H1 (cell line): ENCODE measurements around the gene POLR2L. TPM values are rescaled to one million over a fixed set of nuclear protein-coding genes. Genes with fewer than 3 reads are reported as not detected.
A peak's percentile ranks its signal among the peaks of the same experiment; 100 is the strongest.

Source experiments
- CTCF ChIA-PET: fragments of 300-600 bp; sonication (Branson Sonifier 250); formaldehyde crosslinking; loops from one replicate; lab custom pipeline; 2021; ENCODE audit not compliant: partially characterized antibody; lab: Charles Lee
- POLR2A ChIA-PET: fragments of 300-600 bp; sonication (Branson Sonifier 250); formaldehyde crosslinking; loops from one replicate; lab custom pipeline; 2021; ENCODE audit warnings: inconsistent platforms; ENCODE audit not compliant: partially characterized antibody; lab: Charles Lee
- DNase-seq, 2 experiments: peaks; one replicate each; pipeline versions ENCODE4 v3.0.0 to v3.0.0-alpha.2; 2010 to 2022; ENCODE audit warnings: low spot score in 2 of 2, low read depth in 1 of 2, mixed read lengths in 1 of 2
- FAIRE-seq: peaks from 2 replicates; lab custom pipeline; 2011; peaks lifted over from hg19 to GRCh38; lab: Jason Lieb, UNC
- H2AFZ ChIP-seq: 2 replicates; pipeline ENCODE4 v1.8.1; 2012; ENCODE audit warnings: low read length, inconsistent platforms
- H2AK5ac ChIP-seq: 2 replicates; pipeline ENCODE4 v1.6.1; 2013; ENCODE audit warnings: low read depth, low read length
- H2BK120ac ChIP-seq: replicated peaks from 2 replicates; pipeline ENCODE3; 2013; ENCODE audit warnings: low read depth, low read length, inconsistent platforms
- H2BK12ac ChIP-seq: 2 replicates; pipeline ENCODE4 v1.6.1; 2013; ENCODE audit warnings: low read depth, low read length
- H2BK15ac ChIP-seq: 2 replicates; pipeline ENCODE4 v1.6.1; 2013; ENCODE audit warnings: low read length
- H2BK20ac ChIP-seq: 2 replicates; pipeline ENCODE4 v1.6.1; 2013; ENCODE audit warnings: low read length
- H2BK5ac ChIP-seq: 2 replicates; pipeline ENCODE4 v1.6.1; 2013; ENCODE audit warnings: low read depth, low read length
- H3K14ac ChIP-seq: 2 replicates; pipeline ENCODE4 v1.6.1; 2013; ENCODE audit warnings: inconsistent platforms; ENCODE audit not compliant: insufficient read length
- H3K18ac ChIP-seq: 2 replicates; pipeline ENCODE4 v1.6.1; 2013; ENCODE audit warnings: low read length; ENCODE audit errors: extremely low read depth
- H3K23ac ChIP-seq: 2 replicates; pipeline ENCODE4 v1.6.1; 2013; ENCODE audit warnings: inconsistent platforms; ENCODE audit not compliant: insufficient read length
- H3K23me2 ChIP-seq: 2 replicates; pipeline ENCODE4 v1.6.1; 2013; ENCODE audit warnings: low read depth, low read length
- H3K27ac ChIP-seq: 2 replicates; pipeline ENCODE4 v1.6.1; 2011; ENCODE audit warnings: low read depth, low read length, inconsistent platforms
- H3K27me3 ChIP-seq, 4 experiments: replicated peaks in 1 of 4; 1 replicate in 1 of 4; 2 replicates in 3 of 4; pipeline versions ENCODE4 v1.6.1 to v1.8.1; 2011 to 2013; ENCODE audit warnings: low read length in 3 of 4, mild to moderate bottlenecking in 3 of 4, inconsistent platforms in 2 of 4, mixed read lengths in 2 of 4, moderate library complexity in 1 of 4; ENCODE audit not compliant: control insufficient read depth in 3 of 4, insufficient read depth in 3 of 4; ENCODE audit errors: extremely low read depth in 1 of 4
- H3K36me3 ChIP-seq, 4 experiments: 2 replicates each; pipeline versions ENCODE4 v1.6.1 to v1.8.1; 2011 to 2013; ENCODE audit warnings: mild to moderate bottlenecking in 4 of 4, low read length in 3 of 4, moderate library complexity in 2 of 4, control low read depth in 1 of 4, inconsistent platforms in 1 of 4; ENCODE audit not compliant: insufficient read depth in 4 of 4, control insufficient read depth in 2 of 4
- H3K4ac ChIP-seq: replicated peaks from 2 replicates; pipeline ENCODE3; 2013; ENCODE audit warnings: low read length, low read depth, mixed read lengths, inconsistent platforms; ENCODE audit not compliant: insufficient read length
- H3K4me1 ChIP-seq, 4 experiments: replicated peaks in 1 of 4; 1 replicate in 1 of 4; 2 replicates in 3 of 4; pipeline versions ENCODE4 v1.6.1 to v1.8.1; 2011 to 2013; ENCODE audit warnings: low read length in 3 of 4, inconsistent platforms in 2 of 4, mixed read lengths in 1 of 4; ENCODE audit not compliant: insufficient read depth in 4 of 4, control insufficient read depth in 3 of 4
- H3K4me2 ChIP-seq, 2 experiments: 2 replicates each; pipeline versions ENCODE4 v1.6.1 to v1.8.1; 2011 to 2013; ENCODE audit warnings: low read depth in 2 of 2, low read length in 2 of 2, control low read depth in 1 of 2, inconsistent platforms in 1 of 2, mild to moderate bottlenecking in 1 of 2; ENCODE audit not compliant: insufficient read depth in 1 of 2
- H3K4me3 ChIP-seq, 4 experiments: fragments of 200-600, 300-600 bp in 1 of 4; sonication (generic), shearing (Covaris generic), sonication (Bioruptor Twin) in 1 of 4; 2 replicates each; pipeline versions ENCODE4 v1.5.1 to v1.8.1; 2011 to 2016; ENCODE audit warnings: low read length in 4 of 4, low read depth in 3 of 4, control low read depth in 2 of 4, inconsistent platforms in 2 of 4, mild to moderate bottlenecking in 2 of 4, mixed read lengths in 1 of 4, moderate library complexity in 1 of 4; ENCODE audit not compliant: insufficient read depth in 2 of 4; ENCODE audit errors: extremely low read depth in 1 of 4
- H3K56ac ChIP-seq: replicated peaks from 2 replicates; pipeline ENCODE3; 2013; ENCODE audit warnings: low read depth, mild to moderate bottlenecking, mixed read lengths, low read length, inconsistent platforms; ENCODE audit not compliant: insufficient read length
- H3K79me1 ChIP-seq: 2 replicates; pipeline ENCODE4 v1.6.1; 2013; ENCODE audit warnings: low read depth, low read length, control low read depth
- H3K79me2 ChIP-seq, 2 experiments: 2 replicates each; pipeline versions ENCODE4 v1.6.1 to v1.8.1; 2012 to 2013; ENCODE audit warnings: low read length in 2 of 2, mild to moderate bottlenecking in 2 of 2, inconsistent platforms in 1 of 2; ENCODE audit not compliant: insufficient read depth in 2 of 2, control insufficient read depth in 1 of 2
- H3K9ac ChIP-seq, 4 experiments: replicated peaks in 1 of 4; 1 replicate in 1 of 4; 2 replicates in 3 of 4; pipeline versions ENCODE4 v1.6.1 to v1.8.1; 2011 to 2013; ENCODE audit warnings: low read depth in 3 of 4, low read length in 3 of 4, control low read depth in 2 of 4, mild to moderate bottlenecking in 2 of 4, moderate library complexity in 2 of 4, inconsistent platforms in 1 of 4; ENCODE audit errors: extremely low read depth in 1 of 4
- H3K9me3 ChIP-seq, 2 experiments: 2 replicates each; pipeline versions ENCODE4 v1.6.1 to v1.8.1; 2012 to 2013; ENCODE audit warnings: mild to moderate bottlenecking in 2 of 2, moderate library complexity in 2 of 2, control low read depth in 1 of 2, inconsistent platforms in 1 of 2, low read depth in 1 of 2, low read length in 1 of 2, mixed read lengths in 1 of 2; ENCODE audit not compliant: insufficient read depth in 2 of 2
- H4K20me1 ChIP-seq, 2 experiments: replicated peaks in 1 of 2; 2 replicates each; pipeline versions ENCODE3 to v1.8.1; 2011 to 2013; ENCODE audit warnings: inconsistent platforms in 2 of 2, low read length in 2 of 2, mild to moderate bottlenecking in 1 of 2; ENCODE audit not compliant: insufficient read depth in 2 of 2, control insufficient read depth in 1 of 2
- H4K5ac ChIP-seq: 2 replicates; pipeline ENCODE4 v1.6.1; 2013; ENCODE audit warnings: low read length, low read depth, mixed read lengths, inconsistent platforms; ENCODE audit not compliant: insufficient read length
- H4K8ac ChIP-seq: 2 replicates; pipeline ENCODE4 v1.8.0; 2013; ENCODE audit warnings: mild to moderate bottlenecking, moderate library complexity, low read length, inconsistent platforms; ENCODE audit not compliant: insufficient read depth; ENCODE audit errors: extremely low read depth
- H4K91ac ChIP-seq: replicated peaks from 2 replicates; pipeline ENCODE3; 2013; ENCODE audit warnings: low read length, mixed read lengths, inconsistent platforms; ENCODE audit not compliant: insufficient read length
- CHD1 ChIP-seq: IDR thresholded peaks from 2 replicates; pipeline ENCODE4 v1.6.1; 2012; ENCODE audit warnings: low read depth, low read length, improper control_type of control experiment
- EP300 ChIP-seq, 2 experiments: IDR thresholded peaks; 1 replicate in 1 of 2; 2 replicates in 1 of 2; pipeline ENCODE4 v1.6.1; 2011 to 2012; ENCODE audit warnings: low read depth in 2 of 2, low read length in 2 of 2, mild to moderate bottlenecking in 2 of 2, borderline replicate concordance in 1 of 2, inconsistent platforms in 1 of 2, moderate library complexity in 1 of 2
- HDAC6 ChIP-seq: IDR thresholded peaks from one replicate; pipeline ENCODE4 v1.7.1; 2012; ENCODE audit warnings: low read depth, mild to moderate bottlenecking, inconsistent platforms, low read length, moderate library complexity
- WGBS, 2 experiments: shearing (Covaris generic) in 1 of 2; methylation state at CpG; one replicate each; pipeline versions ENCODE4 v1.1.6 to v1.1.7; 2013 to 2015; ENCODE audit warnings: low lambda C conversion rate in 2 of 2, mixed read lengths in 2 of 2, inconsistent platforms in 1 of 2, low coverage in 1 of 2, missing lambda C conversion rate in 1 of 2; ENCODE audit not compliant: insufficient replicate concordance in 2 of 2, insufficient coverage in 1 of 2, insufficient read length in 1 of 2; ENCODE audit errors: extremely low coverage in 1 of 2, missing lambda C conversion rate in 1 of 2; 5-methylcytosine and 5-hydroxymethylcytosine counted together
- polyA plus RNA-seq, 7 experiments: library from polyadenylated mRNA; depleted of rRNA in 3 of 7; stranded (reverse) in 5 of 7; unstranded in 2 of 7; fragments of >200 nt in 5 of 7; fragments of 200-250 nt in 2 of 7; gene quantifications; 1 replicate in 5 of 7; 2 replicates in 1 of 7; 4 replicates in 1 of 7; pipeline versions ENCODE4 v1.2.1 to v1.2.3, GENCODE V29; 2011 to 2013; ENCODE audit warnings: missing spikeins in 2 of 7, mixed read lengths in 2 of 7
- total RNA-seq: library from RNA; stranded (reverse); fragmentation: NEBNext Ultra II Directional; extraction: Animal tissue kit (Norgen Biotek cat#: 25700); gene quantifications from 2 replicates; pipeline ENCODE4 v1.2.1, GENCODE V29; 2021
- TF ChIP-seq, protein P1 (sequence below): IDR thresholded peaks from 2 replicates; pipeline ENCODE4 v1.6.1; 2011; ENCODE audit warnings: low read length, improper control_type of control experiment

Gene POLR2L
- total and polyA plus RNA-seq, 2 of the 8 experiments (the other 6 are each of a cell fraction or from before 2014, with no cell fraction given) = 140 to 151 TPM

DNA sequence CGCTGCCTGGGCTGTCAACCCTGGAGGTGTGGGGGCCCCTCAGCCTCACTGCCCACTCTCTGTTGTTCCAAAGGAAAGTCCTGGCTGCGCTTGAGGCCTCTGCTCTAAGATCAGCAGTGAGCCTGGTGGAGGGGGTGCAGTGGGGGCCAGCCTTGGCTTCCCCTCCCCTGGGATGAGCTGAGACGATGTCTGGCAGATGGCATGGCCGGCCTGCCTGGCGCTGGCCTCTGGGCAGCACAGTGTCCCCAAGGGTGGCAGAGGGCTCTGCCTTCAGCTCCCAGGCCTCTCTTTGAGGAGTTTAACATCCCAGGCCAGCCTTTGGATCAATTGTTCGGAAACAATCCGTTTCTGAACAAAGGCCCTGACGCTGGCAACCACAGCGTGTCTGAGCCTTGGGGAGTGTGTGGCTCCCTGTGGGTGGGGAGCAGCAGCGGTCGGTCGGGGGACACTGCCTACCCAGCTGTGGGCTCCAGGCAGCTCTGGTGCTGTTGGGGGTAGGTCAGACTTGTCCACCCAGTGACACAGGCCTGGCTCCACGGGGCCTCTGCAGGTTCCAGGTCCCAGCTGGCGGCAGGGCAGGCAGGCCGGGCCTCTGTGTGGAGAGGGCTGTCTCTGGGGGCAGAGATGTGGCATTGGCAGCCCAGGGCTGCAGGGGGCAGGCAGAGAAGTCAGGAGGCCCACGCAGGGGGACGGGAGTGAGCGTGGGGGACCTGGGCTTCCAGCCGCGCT, 12.4 kb upstream of the POLR2L start:
- Histone ChIP-seq H4K5ac (no peak overlapping the region), H2BK12ac (no peak overlapping the region), H3K4ac (no peak overlapping the region), H3K79me2 (no peaks in the 10 kb centered on the region; a peak in 1 of 4 replicates), H3K14ac (no peak overlapping the region), H3K23me2 (peaks cover 13% of the 10 kb centered on the region; the same call in 1 of the 2 replicates), H2BK120ac (no peak overlapping the region), H3K18ac (no peak overlapping the region), H3K27me3 (peaks cover 0 to 2% (median under 1%) of the 10 kb centered on the region in 4 experiments; a peak in 3 of 7 replicates), H2BK20ac (no peak overlapping the region), H4K8ac (no peak overlapping the region), H2AFZ (no peak overlapping the region), H4K20me1 (peaks cover 24 to 56% of the 10 kb centered on the region in 2 experiments), H3K4me2 (no peak overlapping the region), H3K9me3 (no peaks in the 10 kb centered on the region), H2BK5ac (no peak overlapping the region), H3K23ac (no peak overlapping the region), H3K4me3 (no peak overlapping the region), H3K4me1 (peaks cover 0 to 22% (median 18%) of the 10 kb centered on the region in 4 experiments; a peak in 6 of 7 replicates), H2AK5ac (no peak overlapping the region), H2BK15ac (0 out of 2 replicates have a peak overlapping the region, but pooled peaks have one; percentile 46), H3K56ac (no peak overlapping the region), H3K9ac (no peak overlapping the region), H3K36me3 (no peaks in the 10 kb centered on the region), H3K27ac (no peak overlapping the region), H4K91ac (no peak overlapping the region), H3K79me1 (peaks cover 5% of the 10 kb centered on the region)
- no peak for FAIRE-seq
- CTCF ChIA-PET = interaction anchor here (0.6 to 10.5 kb wide), 10 partner anchors 9 to 196 kb away, joined by 3 to 74 read pairs (median 4); partner anchors contain the start of gene TSPAN4
- POLR2A ChIA-PET = interaction anchor here (0.8 to 13.8 kb wide), 7 partner anchors 9 to 39 kb away, joined by 3 to 234 read pairs (median 8); partner anchors contain the start of genes CD151, POLR2L and TSPAN4
- TF ChIP-seq HDAC6 (no peak), EP300 (IDR thresholded peaks at IDR 0.05; ENCODE audit: borderline replicate concordance in 1 of 2, low read depth in 2 of 2, low read length in 2 of 2) (no peak), CHD1 (no peak)
- TF ChIP-seq, protein P1, sequence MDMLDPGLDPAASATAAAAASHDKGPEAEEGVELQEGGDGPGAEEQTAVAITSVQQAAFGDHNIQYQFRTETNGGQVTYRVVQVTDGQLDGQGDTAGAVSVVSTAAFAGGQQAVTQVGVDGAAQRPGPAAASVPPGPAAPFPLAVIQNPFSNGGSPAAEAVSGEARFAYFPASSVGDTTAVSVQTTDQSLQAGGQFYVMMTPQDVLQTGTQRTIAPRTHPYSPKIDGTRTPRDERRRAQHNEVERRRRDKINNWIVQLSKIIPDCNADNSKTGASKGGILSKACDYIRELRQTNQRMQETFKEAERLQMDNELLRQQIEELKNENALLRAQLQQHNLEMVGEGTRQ = no peak
- 94% methylated on average over 15 of the region's 20 CpGs; no CpG with 5 or more reads in 1 of the 2 experiments for WGBS, 2 experiments
- DNase-seq = no peak
